ENCODE data around the gene SH3BP5. TPM values are rescaled to one million over a fixed set of nuclear protein-coding genes. Genes with fewer than 3 reads are reported as not detected.

The SH3BP5 gene
- total and polyA plus RNA-seq, 8 donors = 2.8 to 9.8 (median 6.2) TPM

DNA sequence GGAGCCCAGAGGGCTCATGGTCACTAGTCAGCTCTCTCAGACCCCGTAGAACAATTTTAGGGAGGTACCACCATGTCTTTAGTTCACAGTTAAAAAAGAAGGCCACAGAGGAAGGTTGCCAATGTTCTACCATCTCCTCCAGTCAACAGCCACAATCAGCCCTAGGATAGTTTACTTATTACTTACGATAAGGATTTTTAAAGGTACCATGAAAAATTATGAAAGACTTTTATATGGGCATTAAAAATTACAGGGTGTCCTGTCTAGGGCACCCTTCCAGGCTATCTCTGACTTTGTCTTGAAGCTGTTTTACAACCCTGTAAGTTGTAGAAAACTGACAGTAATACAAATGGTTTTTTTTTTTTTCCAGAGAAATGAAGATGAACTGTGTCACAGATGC lies 68.5 kb downstream of the SH3BP5 start:
- ATAC-seq (no peak), DNase-seq (no peak), FAIRE-seq (no peak)
- Histone ChIP-seq H3K27me3 (no peaks in the 10 kb centered on the region), H3K4me3 (no peak overlapping the region), H3K9me3 (no peaks in the 10 kb centered on the region), H3K27ac (no peak overlapping the region), H3K4me1 (peaks cover 0 to 11% (median 4%) of the 10 kb centered on the region in 3 donors), H3K36me3 (no peaks in the 10 kb centered on the region)
- intact Hi-C loops (cut with DNase I) = loop anchor here in 2 of 3 donors (10.0 kb wide), 2 partner anchors 121 to 291 kb away; no protein-coding TSS in a partner anchor
- WGBS, 2 donors = 20 to 21% methylated on average over 2 of the region's 2 CpGs
- TF ChIP-seq, protein P1, sequence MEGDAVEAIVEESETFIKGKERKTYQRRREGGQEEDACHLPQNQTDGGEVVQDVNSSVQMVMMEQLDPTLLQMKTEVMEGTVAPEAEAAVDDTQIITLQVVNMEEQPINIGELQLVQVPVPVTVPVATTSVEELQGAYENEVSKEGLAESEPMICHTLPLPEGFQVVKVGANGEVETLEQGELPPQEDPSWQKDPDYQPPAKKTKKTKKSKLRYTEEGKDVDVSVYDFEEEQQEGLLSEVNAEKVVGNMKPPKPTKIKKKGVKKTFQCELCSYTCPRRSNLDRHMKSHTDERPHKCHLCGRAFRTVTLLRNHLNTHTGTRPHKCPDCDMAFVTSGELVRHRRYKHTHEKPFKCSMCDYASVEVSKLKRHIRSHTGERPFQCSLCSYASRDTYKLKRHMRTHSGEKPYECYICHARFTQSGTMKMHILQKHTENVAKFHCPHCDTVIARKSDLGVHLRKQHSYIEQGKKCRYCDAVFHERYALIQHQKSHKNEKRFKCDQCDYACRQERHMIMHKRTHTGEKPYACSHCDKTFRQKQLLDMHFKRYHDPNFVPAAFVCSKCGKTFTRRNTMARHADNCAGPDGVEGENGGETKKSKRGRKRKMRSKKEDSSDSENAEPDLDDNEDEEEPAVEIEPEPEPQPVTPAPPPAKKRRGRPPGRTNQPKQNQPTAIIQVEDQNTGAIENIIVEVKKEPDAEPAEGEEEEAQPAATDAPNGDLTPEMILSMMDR (IDR thresholded peaks at IDR 0.05) = no peak

DNA sequence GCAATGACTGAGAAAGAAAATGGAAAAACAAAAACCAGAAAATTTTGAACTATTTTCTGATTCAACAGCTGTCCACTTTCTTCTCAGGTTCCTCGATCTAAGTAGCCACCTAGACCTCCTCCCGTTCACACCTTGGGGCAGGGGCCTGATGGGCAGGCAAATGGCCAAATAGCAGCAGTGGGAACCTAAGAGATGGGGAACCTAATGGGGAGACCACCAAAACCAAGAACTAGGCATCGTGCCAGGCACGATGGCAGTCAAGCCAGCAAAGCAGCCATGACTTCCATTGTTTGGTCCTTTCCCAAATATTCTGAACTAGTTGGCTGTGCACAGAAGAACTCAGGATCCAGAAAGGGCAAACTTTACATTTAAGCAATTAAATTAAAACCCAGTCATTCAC lies 69.3 kb downstream of the SH3BP5 start:
- H3K27me3 ChIP-seq = no peaks in the 10 kb centered on the region
- H3K4me1 ChIP-seq = peaks cover 0 to 11% (median 1%) of the 10 kb centered on the region in 3 donors
- H3K27ac ChIP-seq = no peak overlapping the region
- H3K36me3 ChIP-seq = no peaks in the 10 kb centered on the region
- FAIRE-seq (no peak), ATAC-seq (no peak), DNase-seq (no peak)
- H3K4me3 ChIP-seq = no peak overlapping the region
- intact Hi-C loops (cut with DNase I) = loop anchor here in 2 of 3 donors (10.0 kb wide), 2 partner anchors 122 to 292 kb away; no protein-coding TSS in a partner anchor
- H3K9me3 ChIP-seq = no peaks in the 10 kb centered on the region
- WGBS, 2 donors = 79 to 82% methylated on average over 4 of the region's 4 CpGs
- TF ChIP-seq, protein P1 (IDR thresholded peaks at IDR 0.05) = no peak

DNA sequence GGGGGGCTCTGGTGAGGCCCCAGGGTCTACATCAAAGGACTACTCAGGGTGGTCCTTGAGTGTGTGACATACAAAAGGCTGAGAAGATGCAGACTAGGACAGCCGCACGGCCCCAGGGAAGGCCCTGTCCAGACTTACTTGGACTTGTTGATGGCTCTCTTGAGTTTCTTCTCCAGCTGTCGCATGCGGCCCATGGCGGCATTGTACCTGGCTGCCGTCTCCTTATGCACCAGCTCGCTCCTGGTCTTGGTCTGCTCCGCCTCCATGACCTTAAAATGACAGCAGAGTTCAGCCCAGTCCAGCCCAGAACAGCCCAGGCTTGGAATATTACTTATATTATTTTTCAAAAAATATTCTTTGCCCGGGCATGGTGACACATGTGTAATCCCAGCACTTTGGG lies 70.4 kb downstream of the SH3BP5 start:
- no peaks in the 10 kb centered on the region for H3K9me3 ChIP-seq
- H3K27ac ChIP-seq = no peak overlapping the region
- H3K27me3 ChIP-seq = no peaks in the 10 kb centered on the region
- TF ChIP-seq, protein P1 (IDR thresholded peaks at IDR 0.05) = no peak
- 87 to 89% methylated on average over 9 of the region's 9 CpGs for WGBS, 2 donors
- H3K36me3 ChIP-seq = peaks cover 0 to 6% (median 0%) of the 10 kb centered on the region in 3 donors
- intact Hi-C loops (cut with DNase I) = loop anchor here in 2 of 3 donors (10.0 kb wide), 2 partner anchors 123 to 293 kb away; no protein-coding TSS in a partner anchor
- peaks cover 0 to 11% (median 0%) of the 10 kb centered on the region in 3 donors for H3K4me1 ChIP-seq
- no peak for ATAC-seq
- no peak overlapping the region for H3K4me3 ChIP-seq
- DNase-seq = no peak
- no peak for FAIRE-seq

DNA sequence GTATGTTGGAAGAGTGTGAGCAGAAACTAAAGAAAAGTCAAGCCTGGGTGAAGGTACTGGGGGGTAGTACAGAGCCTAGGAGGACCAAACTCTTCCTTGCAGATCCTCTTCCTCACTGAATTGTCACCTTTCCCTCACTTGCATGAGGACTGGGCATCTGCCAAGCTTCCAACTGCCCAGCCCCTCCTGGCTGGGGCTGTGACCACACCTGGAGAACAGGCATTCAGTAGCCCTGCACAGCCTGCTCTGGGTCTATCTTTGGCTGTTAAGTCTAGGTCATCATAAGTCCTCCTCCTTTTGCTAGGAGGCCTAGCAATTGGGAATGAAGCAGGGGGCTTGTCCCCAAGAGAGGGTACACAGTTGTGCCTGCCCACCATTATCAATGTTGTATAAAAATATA lies 71.1 kb downstream of the SH3BP5 start:
- no peak for FAIRE-seq

DNA sequence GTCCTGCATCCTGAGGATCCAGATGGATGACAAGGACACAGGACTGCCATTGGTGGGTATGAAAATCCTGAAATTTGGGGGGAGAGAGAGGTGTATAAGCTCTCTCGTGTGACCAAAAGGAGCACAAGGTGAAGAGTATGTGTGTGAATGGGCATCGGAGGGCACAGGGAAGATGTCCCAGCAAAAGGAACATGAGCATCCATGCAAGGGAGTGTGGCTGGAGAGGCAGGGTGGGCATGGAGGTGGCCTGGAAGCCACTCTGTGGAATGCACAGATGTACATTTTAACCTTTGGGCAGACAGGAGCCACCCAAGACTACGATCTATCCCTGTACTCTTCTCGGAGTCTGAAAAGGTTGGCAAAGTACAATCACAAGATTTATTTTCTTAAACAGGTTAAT lies 71.9 kb downstream of the SH3BP5 start:
- Histone ChIP-seq H3K9me3 (no peaks in the 10 kb centered on the region), H3K27ac (no peak overlapping the region), H3K4me1 (peaks cover 0 to 11% (median 0%) of the 10 kb centered on the region in 3 donors), H3K36me3 (peaks cover 0 to 17% (median 12%) of the 10 kb centered on the region in 3 donors), H3K4me3 (no peak overlapping the region), H3K27me3 (no peaks in the 10 kb centered on the region)
- ATAC-seq (no peak), FAIRE-seq (no peak), DNase-seq (no peak)
- 80 to 88% methylated on average over 4 of the region's 4 CpGs for WGBS, 2 donors
- TF ChIP-seq, protein P1 (IDR thresholded peaks at IDR 0.05) = no peak
- intact Hi-C loops (cut with DNase I) = loop anchor here in 2 of 3 donors (10.0 kb wide), 2 partner anchors 124 to 294 kb away; no protein-coding TSS in a partner anchor

More for the DNA sequence above, 71.1 kb downstream of the SH3BP5 start:
- Histone ChIP-seq H3K9me3 (no peaks in the 10 kb centered on the region), H3K27me3 (no peaks in the 10 kb centered on the region), H3K36me3 (peaks cover 0 to 12% (median 7%) of the 10 kb centered on the region in 3 donors), H3K4me1 (peaks cover 0 to 11% (median 0%) of the 10 kb centered on the region in 3 donors), H3K27ac (no peak overlapping the region), H3K4me3 (no peak overlapping the region)
- TF ChIP-seq, protein P1 (IDR thresholded peaks at IDR 0.05) = no peak
- DNase-seq (no peak), ATAC-seq (peak in 1 of 4 donors; percentile 5)
- intact Hi-C loops (cut with DNase I) = loop anchor here in 2 of 3 donors (10.0 kb wide), 2 partner anchors 124 to 294 kb away; no protein-coding TSS in a partner anchor

Measured in pancreas (tissue), 10 donors.